Measurements from ENCODE around the gene NISCH. TPM values are rescaled to one million over a fixed set of nuclear protein-coding genes. Genes with fewer than 3 reads are reported as not detected.

NISCH gene
- total RNA-seq, 1 experiment from 2014 or later, result 104 TPM

DNA sequence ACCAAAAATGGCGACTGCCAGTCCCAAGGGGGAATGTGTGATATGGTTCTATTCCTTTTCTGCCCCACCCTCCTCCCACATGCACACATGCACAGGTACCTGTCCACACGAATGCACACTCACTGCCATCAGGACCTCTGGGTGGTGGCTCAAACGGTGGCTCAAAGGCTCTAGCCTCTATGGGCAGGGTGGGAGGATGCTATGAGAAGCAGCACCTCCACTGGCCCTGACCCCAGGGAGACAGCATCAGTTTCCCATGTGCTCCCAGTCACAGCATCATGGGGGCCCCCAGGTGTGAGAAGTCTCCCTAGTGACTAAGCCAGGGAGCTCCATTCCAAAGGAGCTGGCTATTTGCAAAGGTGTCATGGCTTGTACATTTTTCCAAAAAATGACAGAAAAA, 26.4 kb upstream of the NISCH start:
- DNase-seq, result no peak
- H4K91ac ChIP-seq (ENCODE audit: insufficient read length, low read depth, low read length), result no peak overlapping the region
- peaks cover 2% of the 10 kb centered on the region; the same call in 1 of the 2 replicates for H3K27me3 Mint-ChIP-seq (ENCODE audit: low read depth)

More for the DNA sequence above, 26.4 kb upstream of the NISCH start:
- no CpG with 5 or more reads among the region's 3 CpGs for WGBS (ENCODE audit: extremely low coverage, insufficient read length, low lambda C conversion rate)
- H3K79me2 ChIP-seq (ENCODE audit: insufficient read depth, low read length), result no peaks in the 10 kb centered on the region
- H2BK15ac ChIP-seq (ENCODE audit: low read depth, low read length), result no peak overlapping the region
- H3K27ac Mint-ChIP-seq, result no peak overlapping the region
- H3K9me3 Mint-ChIP-seq, result no peaks in the 10 kb centered on the region
- no peak overlapping the region for H3K9ac ChIP-seq (ENCODE audit: extremely low read depth, insufficient read length, low read length)
- H3K9me3 ChIP-seq (ENCODE audit: control insufficient read depth, low read depth, low read length), result no peaks in the 10 kb centered on the region
- no peak overlapping the region for H3K23ac ChIP-seq (ENCODE audit: insufficient read length, low read depth, low read length)
- H3K36me3 Mint-ChIP-seq (ENCODE audit: insufficient read depth in 1 of 3, low read depth in 3 of 3), result no peaks in the 10 kb centered on the region
- H4K20me1 ChIP-seq (ENCODE audit: control insufficient read depth, insufficient read depth, insufficient read length), result no peaks in the 10 kb centered on the region
- H3K18ac ChIP-seq (ENCODE audit: insufficient read length, low read depth, low read length), result no peak overlapping the region
- no peaks in the 10 kb centered on the region for H3K4me1 ChIP-seq (ENCODE audit: insufficient read depth, low read length)
- H3K23me2 ChIP-seq (ENCODE audit: insufficient read length, low read depth, low read length, poor library complexity, severe bottlenecking), result no peaks in the 10 kb centered on the region
- no peaks in the 10 kb centered on the region for H3K27me3 ChIP-seq (ENCODE audit: insufficient read depth, low read length)
- no peak overlapping the region for H3T11ph ChIP-seq (ENCODE audit: low read length)
- no peak overlapping the region for H3K27ac ChIP-seq (ENCODE audit: insufficient read length, low read depth, low read length)
- peaks cover 5 to 19% of the 10 kb centered on the region in 2 experiments for H3K4me1 Mint-ChIP-seq
- H3K56ac ChIP-seq (ENCODE audit: insufficient read length, low read depth, low read length), result no peak overlapping the region
- H3K4me2 ChIP-seq (ENCODE audit: insufficient read depth, insufficient read length, low read length), result no peak overlapping the region
- no peak overlapping the region for H2AK5ac ChIP-seq (ENCODE audit: insufficient read length, low read length)
- no peak overlapping the region for H3K4ac ChIP-seq (ENCODE audit: low read depth, low read length)
- no peak overlapping the region for H3K4me3 Mint-ChIP-seq
- no peak overlapping the region for H2BK12ac ChIP-seq (ENCODE audit: insufficient read length, low read depth, low read length)
- no peak overlapping the region for H4K8ac ChIP-seq (replicated peaks; ENCODE audit: insufficient read length, low read depth, low read length)
- H2BK5ac ChIP-seq (ENCODE audit: insufficient read length, low read length), result no peak overlapping the region
- TF ChIP-seq, protein P1, sequence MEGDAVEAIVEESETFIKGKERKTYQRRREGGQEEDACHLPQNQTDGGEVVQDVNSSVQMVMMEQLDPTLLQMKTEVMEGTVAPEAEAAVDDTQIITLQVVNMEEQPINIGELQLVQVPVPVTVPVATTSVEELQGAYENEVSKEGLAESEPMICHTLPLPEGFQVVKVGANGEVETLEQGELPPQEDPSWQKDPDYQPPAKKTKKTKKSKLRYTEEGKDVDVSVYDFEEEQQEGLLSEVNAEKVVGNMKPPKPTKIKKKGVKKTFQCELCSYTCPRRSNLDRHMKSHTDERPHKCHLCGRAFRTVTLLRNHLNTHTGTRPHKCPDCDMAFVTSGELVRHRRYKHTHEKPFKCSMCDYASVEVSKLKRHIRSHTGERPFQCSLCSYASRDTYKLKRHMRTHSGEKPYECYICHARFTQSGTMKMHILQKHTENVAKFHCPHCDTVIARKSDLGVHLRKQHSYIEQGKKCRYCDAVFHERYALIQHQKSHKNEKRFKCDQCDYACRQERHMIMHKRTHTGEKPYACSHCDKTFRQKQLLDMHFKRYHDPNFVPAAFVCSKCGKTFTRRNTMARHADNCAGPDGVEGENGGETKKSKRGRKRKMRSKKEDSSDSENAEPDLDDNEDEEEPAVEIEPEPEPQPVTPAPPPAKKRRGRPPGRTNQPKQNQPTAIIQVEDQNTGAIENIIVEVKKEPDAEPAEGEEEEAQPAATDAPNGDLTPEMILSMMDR (conservative IDR thresholded peaks at IDR 0.05), result no peak
- H4K5ac ChIP-seq (ENCODE audit: insufficient read length, low read depth, low read length), result no peak overlapping the region
- no peaks in the 10 kb centered on the region for H3K79me1 ChIP-seq (ENCODE audit: insufficient read depth, low read depth, low read length, poor library complexity, severe bottlenecking)
- no peak overlapping the region for H2BK20ac ChIP-seq (ENCODE audit: low read depth, low read length, poor library complexity, severe bottlenecking)
- no peak overlapping the region for H3K14ac ChIP-seq (ENCODE audit: insufficient read depth, low read length)
- no peak overlapping the region for H2AFZ ChIP-seq (ENCODE audit: low read length)
- H2BK120ac ChIP-seq (ENCODE audit: low read depth, low read length, poor library complexity, severe bottlenecking), result no peak overlapping the region

Data from H9 (cell line).